GM20000 (cell line): ENCODE data around the gene C15orf40.

ENCODE experiments used
- DNase-seq: peaks from one replicate; pipeline ENCODE4 v3.0.0; 2012; ENCODE audit warnings: low spot score
- TF ChIP-seq, protein P1 (sequence below): IDR thresholded peaks from 2 replicates; pipeline ENCODE4 v1.5.1; 2012; ENCODE audit warnings: mild to moderate bottlenecking, control low read depth; ENCODE audit errors: extremely low read depth, missing control alignments

The C15orf40 gene

DNA sequence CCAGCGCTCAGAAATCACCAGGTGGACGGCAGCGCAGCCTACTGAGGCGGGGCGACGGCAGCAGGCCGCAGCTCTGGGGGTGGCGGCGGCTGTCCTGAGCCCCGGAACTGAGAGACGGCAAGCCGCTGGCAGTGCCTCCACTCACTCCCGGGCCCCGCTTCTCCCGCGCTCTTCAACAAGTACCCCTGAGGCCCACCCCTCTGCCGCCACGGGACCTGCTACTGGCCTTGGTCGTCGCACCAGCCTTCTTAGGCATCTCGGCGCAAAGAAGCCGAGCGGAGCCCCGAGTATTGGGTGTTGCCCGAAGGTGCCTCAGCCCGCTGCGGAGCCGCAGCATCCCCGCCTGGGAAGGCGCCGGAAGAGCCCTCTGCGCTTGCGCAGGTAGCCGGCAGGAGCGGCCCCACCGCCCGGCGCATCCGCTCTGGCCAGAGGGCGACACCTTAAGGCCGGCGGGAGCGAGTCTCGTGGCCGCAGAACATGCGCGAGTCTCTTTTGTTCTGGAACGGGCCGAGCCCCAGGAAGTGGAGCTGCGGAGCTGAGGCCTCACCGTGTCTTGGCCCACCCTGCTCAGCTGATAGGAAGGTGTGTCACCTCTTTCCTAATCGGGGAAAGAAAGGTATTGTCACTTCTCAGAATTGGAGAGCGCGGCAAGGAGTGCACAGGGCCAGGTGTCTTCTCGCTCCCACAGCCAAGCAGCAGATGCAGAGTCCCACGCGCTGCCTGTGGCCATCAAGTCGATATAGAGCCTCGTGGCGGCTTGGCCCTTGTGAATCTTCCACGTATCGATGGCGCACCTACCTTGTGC is at the start of gene C15orf40:
Gene C15orf40 (minus strand): TSS at position 369 of the 805 bp plus-strand sequence. CDS start 32 bp downstream, at position 337.
- DNase-seq, result peak; percentile 94
- TF ChIP-seq, protein P1, sequence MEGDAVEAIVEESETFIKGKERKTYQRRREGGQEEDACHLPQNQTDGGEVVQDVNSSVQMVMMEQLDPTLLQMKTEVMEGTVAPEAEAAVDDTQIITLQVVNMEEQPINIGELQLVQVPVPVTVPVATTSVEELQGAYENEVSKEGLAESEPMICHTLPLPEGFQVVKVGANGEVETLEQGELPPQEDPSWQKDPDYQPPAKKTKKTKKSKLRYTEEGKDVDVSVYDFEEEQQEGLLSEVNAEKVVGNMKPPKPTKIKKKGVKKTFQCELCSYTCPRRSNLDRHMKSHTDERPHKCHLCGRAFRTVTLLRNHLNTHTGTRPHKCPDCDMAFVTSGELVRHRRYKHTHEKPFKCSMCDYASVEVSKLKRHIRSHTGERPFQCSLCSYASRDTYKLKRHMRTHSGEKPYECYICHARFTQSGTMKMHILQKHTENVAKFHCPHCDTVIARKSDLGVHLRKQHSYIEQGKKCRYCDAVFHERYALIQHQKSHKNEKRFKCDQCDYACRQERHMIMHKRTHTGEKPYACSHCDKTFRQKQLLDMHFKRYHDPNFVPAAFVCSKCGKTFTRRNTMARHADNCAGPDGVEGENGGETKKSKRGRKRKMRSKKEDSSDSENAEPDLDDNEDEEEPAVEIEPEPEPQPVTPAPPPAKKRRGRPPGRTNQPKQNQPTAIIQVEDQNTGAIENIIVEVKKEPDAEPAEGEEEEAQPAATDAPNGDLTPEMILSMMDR, result peak; percentile 77

DNA sequence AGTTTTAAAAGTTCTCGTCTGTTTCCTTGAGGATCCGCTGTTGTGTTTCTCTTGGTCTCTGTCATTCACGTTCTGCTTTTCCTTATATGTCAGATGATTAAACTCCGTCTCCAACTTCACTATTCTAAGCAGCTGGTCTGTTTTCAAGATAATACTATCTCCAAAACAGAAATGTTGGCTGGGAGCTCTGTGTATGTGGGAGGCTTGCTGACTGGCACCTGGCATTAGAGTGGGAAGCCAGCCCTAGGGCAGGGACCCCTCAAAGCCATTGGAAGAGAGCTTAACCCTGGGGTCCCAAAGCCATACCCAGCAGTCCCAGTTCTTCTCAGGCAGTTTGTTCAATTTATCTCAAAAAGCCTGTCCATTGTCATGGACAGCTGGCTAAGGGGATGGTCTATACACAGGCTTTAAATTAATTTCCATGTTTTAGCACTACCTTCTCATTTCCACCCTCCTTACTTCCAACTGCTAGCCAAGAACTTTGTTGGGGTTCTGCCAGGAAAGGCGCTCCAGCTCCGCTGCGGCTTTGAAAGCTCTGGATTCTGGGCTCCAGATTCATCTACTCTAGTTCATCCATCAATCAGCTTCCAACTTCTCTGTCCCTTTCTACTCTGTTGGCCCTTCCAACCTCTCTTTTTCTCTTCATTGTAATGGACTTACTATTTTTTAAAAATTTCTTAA is 46.4 kb upstream of the C15orf40 start:
- TF ChIP-seq, protein P1, result no peak
- DNase-seq, result no peak

DNA sequence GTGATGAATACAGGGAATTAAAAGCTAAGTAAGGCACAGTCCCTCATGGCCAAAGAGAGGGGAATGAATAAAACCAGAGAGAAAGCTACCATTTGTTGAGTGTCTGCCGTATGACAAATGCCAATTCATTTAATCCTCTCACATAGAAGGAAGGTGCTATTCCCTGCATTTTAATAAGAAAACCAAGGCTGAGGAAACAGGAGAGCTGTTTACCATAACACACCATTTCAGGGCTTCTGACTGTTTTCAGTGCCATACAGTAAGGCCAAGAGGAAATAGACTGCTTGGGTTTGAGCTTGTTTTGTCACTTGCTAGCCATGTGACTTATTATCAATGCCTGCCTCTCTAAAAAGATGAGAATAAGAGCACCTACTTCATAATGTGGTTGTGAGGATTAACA is 45.6 kb upstream of the C15orf40 start:
- TF ChIP-seq, protein P1, result no peak

GRCh38 chr15:83053151-83053550 is 41.7 kb upstream of the C15orf40 start:
- no peak for DNase-seq

More for the DNA sequence above, 45.6 kb upstream of the C15orf40 start:
- no peak for DNase-seq

DNA sequence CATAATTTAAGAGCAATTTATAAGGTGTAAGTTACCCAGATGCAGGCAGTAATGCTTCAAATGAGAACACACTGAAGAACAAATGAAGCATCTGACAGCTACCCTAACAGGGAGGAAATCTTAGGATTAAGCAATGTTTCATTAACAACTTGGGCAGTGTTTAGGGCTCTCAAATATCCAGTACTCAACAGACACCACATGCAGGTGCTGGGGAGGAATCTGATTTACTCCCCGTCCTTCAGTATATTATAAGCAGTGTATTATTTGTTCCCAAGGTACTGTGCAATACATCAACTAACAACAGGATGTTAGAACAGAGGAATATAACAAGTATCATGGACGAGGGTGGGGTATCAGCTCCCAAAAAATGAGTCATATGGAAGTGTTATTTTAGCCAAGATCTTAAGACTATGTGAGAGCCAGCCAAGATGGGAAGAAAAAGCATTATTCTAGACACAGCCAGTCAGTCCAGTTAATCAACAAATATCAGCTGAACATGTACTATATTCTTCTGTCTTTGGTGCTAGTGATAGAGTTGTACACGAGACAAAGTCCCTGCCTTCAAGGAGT is 35.2 kb upstream of the C15orf40 start:
- TF ChIP-seq, protein P1, result no peak
- no peak for DNase-seq

More at GRCh38 chr15:83053151-83053550, 41.7 kb upstream of the C15orf40 start:
- TF ChIP-seq, protein P1, result no peak

DNA sequence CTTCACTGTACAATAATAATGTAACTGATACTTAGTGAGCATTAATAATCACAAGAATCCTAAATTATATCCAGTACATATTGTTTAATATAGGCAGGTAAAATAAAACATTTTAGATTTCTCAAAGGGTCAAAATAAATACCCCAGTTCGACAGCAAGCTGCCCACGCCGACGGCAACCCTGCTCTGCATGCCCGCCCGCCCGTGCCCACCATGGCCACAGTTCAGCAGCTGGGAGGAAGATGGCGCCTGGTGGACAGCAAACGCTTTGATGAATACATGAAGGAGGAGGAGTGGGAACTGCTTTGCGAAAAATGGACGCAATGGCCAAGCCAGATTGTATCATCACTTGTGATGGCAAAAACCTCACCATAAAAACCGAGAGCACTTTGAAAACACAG is 32.7 kb upstream of the C15orf40 start:
- no peak for DNase-seq
- TF ChIP-seq, protein P1, result no peak

DNA sequence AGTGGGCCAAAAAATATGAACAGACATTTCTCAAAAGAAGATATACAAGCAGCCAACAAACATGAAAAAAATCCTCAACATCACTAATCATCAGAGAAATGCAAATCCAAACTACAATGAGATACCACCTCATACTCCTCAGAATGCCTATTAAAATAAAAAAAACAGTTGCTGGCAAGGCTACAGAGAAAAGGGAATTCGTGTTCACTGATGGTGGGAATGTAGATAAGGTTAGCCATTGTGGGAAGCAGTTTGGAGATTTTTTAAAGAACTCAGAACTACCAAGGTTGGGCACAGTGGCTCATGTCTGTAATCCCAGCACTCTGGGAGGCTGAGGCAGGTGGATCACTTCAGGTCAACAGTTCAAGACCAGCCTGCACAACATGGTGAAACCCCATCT is 27.8 kb upstream of the C15orf40 start:
- TF ChIP-seq, protein P1, result no peak
- DNase-seq, result no peak
